Astrocyte of the cerebellum (primary cell): ENCODE data around the gene MAMLD1.

Source experiments
- DNase-seq: peaks from one replicate; pipeline ENCODE4 v3.0.0-alpha.2; 2011; ENCODE audit warnings: low read depth
- H3K4me3 ChIP-seq: 2 replicates; pipeline ENCODE4 v1.5.1; 2011; ENCODE audit warnings: mild to moderate bottlenecking, low read depth, low read length, moderate library complexity
- in situ Hi-C: cut with HindIII; loops from 2 replicates; pipeline ENCODE4 v1.10.0; 2017; ENCODE audit warnings: low sequenced_read_pairs
- TF ChIP-seq, protein P1 (sequence below): IDR thresholded peaks from 2 replicates; pipeline ENCODE4 v1.5.1; 2012; ENCODE audit warnings: low read length, low read depth, moderate library complexity, mild to moderate bottlenecking; ENCODE audit errors: missing control alignments

MAMLD1 gene

DNA sequence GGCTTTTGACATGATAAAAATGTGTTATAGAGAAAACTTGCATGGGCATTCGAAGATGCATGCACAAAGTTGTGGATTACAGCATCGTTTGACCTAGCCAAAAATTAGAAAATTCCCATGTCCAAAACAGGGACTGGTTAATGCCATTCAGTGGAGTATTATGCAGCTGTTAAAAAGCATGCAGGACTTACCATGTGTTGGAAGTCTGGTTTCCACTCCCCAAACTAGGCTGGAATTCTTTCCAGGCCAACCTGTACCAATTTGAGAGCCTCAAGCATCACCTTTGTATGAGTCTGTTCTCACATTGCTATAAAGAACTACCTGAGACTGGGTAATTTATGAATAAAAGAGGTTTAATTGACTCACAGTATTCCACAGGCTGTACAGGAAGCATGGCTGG, 159.4 kb downstream of the MAMLD1 start:
- no peak overlapping the region for H3K4me3 ChIP-seq
- TF ChIP-seq, protein P1, sequence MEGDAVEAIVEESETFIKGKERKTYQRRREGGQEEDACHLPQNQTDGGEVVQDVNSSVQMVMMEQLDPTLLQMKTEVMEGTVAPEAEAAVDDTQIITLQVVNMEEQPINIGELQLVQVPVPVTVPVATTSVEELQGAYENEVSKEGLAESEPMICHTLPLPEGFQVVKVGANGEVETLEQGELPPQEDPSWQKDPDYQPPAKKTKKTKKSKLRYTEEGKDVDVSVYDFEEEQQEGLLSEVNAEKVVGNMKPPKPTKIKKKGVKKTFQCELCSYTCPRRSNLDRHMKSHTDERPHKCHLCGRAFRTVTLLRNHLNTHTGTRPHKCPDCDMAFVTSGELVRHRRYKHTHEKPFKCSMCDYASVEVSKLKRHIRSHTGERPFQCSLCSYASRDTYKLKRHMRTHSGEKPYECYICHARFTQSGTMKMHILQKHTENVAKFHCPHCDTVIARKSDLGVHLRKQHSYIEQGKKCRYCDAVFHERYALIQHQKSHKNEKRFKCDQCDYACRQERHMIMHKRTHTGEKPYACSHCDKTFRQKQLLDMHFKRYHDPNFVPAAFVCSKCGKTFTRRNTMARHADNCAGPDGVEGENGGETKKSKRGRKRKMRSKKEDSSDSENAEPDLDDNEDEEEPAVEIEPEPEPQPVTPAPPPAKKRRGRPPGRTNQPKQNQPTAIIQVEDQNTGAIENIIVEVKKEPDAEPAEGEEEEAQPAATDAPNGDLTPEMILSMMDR = no peak
- DNase-seq = no peak
- in situ Hi-C loops = no loop called here

DNA sequence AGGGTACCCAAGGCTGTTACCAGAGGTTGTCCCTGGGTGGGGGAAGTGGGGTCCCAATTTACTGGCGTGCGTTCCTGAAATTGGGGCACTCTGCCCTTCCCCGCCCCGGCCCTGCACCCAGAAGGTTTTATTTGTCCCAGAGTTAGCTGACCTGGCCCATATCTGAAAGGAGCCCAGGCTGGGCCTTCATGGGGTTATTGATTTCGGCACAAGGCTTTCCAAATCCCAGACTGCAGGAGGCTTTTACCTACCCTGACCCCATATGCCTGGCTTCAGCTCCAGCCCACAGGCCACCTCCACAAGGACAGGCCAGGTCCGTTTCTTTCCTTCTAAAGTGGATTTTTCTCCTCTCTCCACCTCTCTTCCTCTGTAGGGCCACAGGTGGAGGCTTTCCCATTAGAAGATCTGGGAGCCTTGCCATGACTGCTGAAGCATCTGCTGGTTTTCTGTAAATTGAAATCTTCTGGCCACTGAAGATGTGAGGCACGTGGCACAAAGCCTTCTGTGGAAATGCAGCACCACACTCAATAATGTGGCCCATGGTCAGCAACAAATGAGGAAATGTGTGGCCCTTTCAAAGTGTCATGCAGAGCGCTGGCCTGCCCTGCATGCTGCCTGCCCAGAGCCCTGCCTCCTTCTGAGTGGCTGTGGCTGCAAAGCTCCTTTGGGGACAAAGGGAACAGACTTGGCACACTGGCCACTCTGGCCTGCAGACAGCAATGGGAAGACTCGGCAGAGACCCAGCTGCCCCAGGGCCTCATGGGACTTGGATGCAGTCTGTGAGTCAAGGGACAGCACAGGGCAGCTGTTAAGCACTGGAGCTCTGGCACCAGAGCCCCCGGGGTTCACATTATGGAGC, 162.2 kb downstream of the MAMLD1 start:
- H3K4me3 ChIP-seq = no peak overlapping the region
- TF ChIP-seq, protein P1 = no peak
- in situ Hi-C loops = no loop called here
- DNase-seq = no peak

DNA sequence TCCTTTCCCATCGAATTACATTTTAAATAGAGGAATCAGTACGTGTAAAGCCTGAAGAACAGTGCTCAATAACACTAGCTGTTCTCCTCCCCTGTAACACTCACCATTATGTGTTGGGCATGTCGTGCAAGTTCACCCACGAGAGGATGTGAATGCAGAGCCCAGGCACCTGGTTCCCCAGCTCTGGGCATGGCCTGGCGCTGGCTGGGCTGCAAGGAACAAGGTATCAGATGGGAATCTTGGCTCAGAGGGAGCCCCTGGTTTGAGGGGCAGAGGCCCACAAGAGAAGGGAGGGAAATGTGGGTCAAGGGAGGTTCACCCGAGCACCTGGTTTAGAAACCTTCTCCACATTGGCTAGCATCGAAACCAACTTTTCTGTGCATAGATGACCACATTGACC, 163.6 kb downstream of the MAMLD1 start:
- no peak overlapping the region for H3K4me3 ChIP-seq
- no peak for DNase-seq
- in situ Hi-C loops = no loop called here
- TF ChIP-seq, protein P1 = no peak

DNA sequence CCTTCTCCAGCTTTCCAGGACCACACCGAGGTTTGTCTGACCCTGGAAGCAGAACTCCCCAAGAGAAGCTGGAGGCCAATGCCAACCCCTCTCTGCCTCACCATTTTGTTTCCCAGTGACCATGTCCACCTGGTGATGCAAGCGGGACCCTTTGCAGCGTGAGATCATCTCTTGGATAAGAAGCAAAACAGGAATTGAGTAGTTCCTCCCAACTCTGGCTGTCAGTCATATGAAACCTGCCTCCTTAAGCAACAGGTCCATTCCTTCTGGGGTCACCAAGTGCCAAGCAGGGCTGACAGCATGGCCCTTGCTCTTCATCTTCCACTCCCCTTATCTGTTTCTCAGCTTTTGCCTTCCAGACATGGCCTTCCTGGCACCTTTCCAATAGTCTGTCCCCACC, 164.0 kb downstream of the MAMLD1 start:
- H3K4me3 ChIP-seq = no peak overlapping the region
- TF ChIP-seq, protein P1 = no peak
- in situ Hi-C loops = no loop called here
- DNase-seq = no peak

DNA sequence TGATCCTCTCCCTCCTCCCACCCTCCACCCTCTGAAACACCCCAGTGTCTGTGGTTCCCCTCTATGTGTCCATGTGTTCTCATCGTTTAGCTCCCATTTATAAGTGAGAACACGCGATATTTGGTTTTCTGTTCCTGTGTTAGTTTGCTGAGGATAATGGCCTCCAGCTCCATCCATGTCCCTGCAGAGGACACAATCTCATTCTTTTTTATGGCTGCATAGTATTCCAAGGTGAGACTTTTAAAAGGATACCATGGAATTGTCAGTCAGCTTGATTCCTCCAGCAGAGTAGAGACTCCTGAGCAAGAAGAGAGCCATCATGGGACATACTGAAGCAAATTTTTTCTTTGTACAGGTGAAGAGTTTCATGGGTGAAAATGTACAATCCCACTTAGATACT, 166.5 kb downstream of the MAMLD1 start:
- in situ Hi-C loops = no loop called here
- TF ChIP-seq, protein P1 = no peak
- no peak overlapping the region for H3K4me3 ChIP-seq
- no peak for DNase-seq

DNA sequence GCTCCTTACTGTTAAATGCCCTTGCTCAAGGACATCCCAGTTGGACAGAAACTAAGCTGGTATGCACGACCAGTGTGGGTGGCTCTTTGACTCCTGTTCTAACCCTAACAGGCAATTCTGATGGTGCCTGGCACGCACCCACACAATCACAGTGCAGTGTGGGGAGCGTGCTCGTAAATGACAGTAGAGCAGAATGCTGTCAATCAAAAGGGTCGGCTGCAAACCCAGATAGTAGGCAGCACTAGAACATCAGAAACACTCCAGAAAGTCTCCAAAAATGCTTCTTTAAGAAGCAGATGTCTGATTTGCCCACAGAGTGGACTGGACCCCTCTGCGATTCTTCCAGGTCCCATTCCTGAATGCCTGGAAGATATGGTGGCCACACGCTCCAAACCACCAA, 167.7 kb downstream of the MAMLD1 start:
- H3K4me3 ChIP-seq = no peak overlapping the region
- in situ Hi-C loops = no loop called here
- no peak for DNase-seq
- TF ChIP-seq, protein P1 = no peak
